IPS-18c (cell line): Measurements from ENCODE around the gene JUN.
"Not testable (repeated sequence)": the region's sequence is repeated elsewhere in the genome, so short reads cannot be mapped to it uniquely, and the experiment has no call there.

Source experiments
- H3K4me3 ChIP-seq: 2 replicates; pipeline ENCODE4 v1.7.0; 2013; ENCODE audit warnings: low read depth, mild to moderate bottlenecking, low read length, moderate library complexity; ENCODE audit not compliant: insufficient read depth
- H3K9me3 ChIP-seq: one replicate; pipeline ENCODE4 v1.6.1; 2013; ENCODE audit warnings: mild to moderate bottlenecking, low read length, moderate library complexity; ENCODE audit not compliant: control insufficient read depth, insufficient read depth

The JUN gene

GRCh38 chr1:58813361-58813760, 29.5 kb upstream of the JUN start:
- Histone ChIP-seq H3K4me3 (no peak overlapping the region), H3K9me3 (no peaks in the 10 kb centered on the region)

GRCh38 chr1:58812926-58813325, 29.1 kb upstream of the JUN start:
- Histone ChIP-seq H3K9me3 (no peaks in the 10 kb centered on the region), H3K4me3 (no peak overlapping the region)

GRCh38 chr1:58812468-58812867, 28.6 kb upstream of the JUN start:
- Histone ChIP-seq H3K4me3 (no peak overlapping the region), H3K9me3 (no peaks in the 10 kb centered on the region)

- no peaks in the 10 kb centered on the region for H3K9me3 ChIP-seq
- H3K4me3 ChIP-seq: no peak overlapping the region
Observed at GRCh38 chr1:58811303-58811702, 27.5 kb upstream of the JUN start.

GRCh38 chr1:58809325-58810010, 25.6 kb upstream of the JUN start:
- H3K9me3 ChIP-seq: no peaks in the 10 kb centered on the region
- no peak overlapping the region for H3K4me3 ChIP-seq

GRCh38 chr1:58808077-58808476, 24.2 kb upstream of the JUN start:
- H3K9me3 ChIP-seq: no peaks in the 10 kb centered on the region
- no peak overlapping the region for H3K4me3 ChIP-seq

- Histone ChIP-seq H3K9me3 (no peaks in the 10 kb centered on the region), H3K4me3 (no peak overlapping the region)
Observed at GRCh38 chr1:58805716-58806571, 22.1 kb upstream of the JUN start.

- H3K9me3 ChIP-seq: no peaks in the 10 kb centered on the region
- H3K4me3 ChIP-seq: no peak overlapping the region
Observed at GRCh38 chr1:58804853-58805565, 21.2 kb upstream of the JUN start.

GRCh38 chr1:58803858-58804257, 20.0 kb upstream of the JUN start:
- Histone ChIP-seq H3K4me3 (no peak overlapping the region), H3K9me3 (no peaks in the 10 kb centered on the region)

- no peaks in the 10 kb centered on the region for H3K9me3 ChIP-seq
- no peak overlapping the region for H3K4me3 ChIP-seq
Observed at GRCh38 chr1:58802640-58803399, 19.0 kb upstream of the JUN start.

- H3K9me3 ChIP-seq, H3K4me3 ChIP-seq: not testable (repeated sequence)
Observed at GRCh38 chr1:58801286-58801685, 17.4 kb upstream of the JUN start.

- Histone ChIP-seq H3K4me3 (no peak overlapping the region), H3K9me3 (no peaks in the 10 kb centered on the region)
Observed at GRCh38 chr1:58799650-58800049, 15.8 kb upstream of the JUN start.

- H3K9me3 ChIP-seq: no peaks in the 10 kb centered on the region
- H3K4me3 ChIP-seq: no peak overlapping the region
Observed at GRCh38 chr1:58798910-58799442, 15.1 kb upstream of the JUN start.

GRCh38 chr1:58796416-58796815, 12.6 kb upstream of the JUN start:
- H3K9me3 ChIP-seq: no peaks in the 10 kb centered on the region
- no peak overlapping the region for H3K4me3 ChIP-seq

- Histone ChIP-seq H3K4me3 (no peak overlapping the region), H3K9me3 (no peaks in the 10 kb centered on the region)
Observed at GRCh38 chr1:58794585-58794984, 10.7 kb upstream of the JUN start.

- no peaks in the 10 kb centered on the region for H3K9me3 ChIP-seq
- no peak overlapping the region for H3K4me3 ChIP-seq
Observed at GRCh38 chr1:58792846-58793245, 9.0 kb upstream of the JUN start.

- Histone ChIP-seq H3K4me3 (no peak overlapping the region), H3K9me3 (no peaks in the 10 kb centered on the region)
Observed at GRCh38 chr1:58791106-58791505, 7.3 kb upstream of the JUN start.
